Stomach smooth muscle (tissue), 2 donors: ENCODE data around the gene HADHA.

Source experiments
- H3K27ac ChIP-seq: one replicate; pipeline ENCODE4 v1.7.0; 2013; ENCODE audit warnings: mild to moderate bottlenecking, low read length, inconsistent platforms
- H3K27me3 ChIP-seq, 2 donors: one replicate each; pipeline ENCODE4 v1.7.0; 2013; ENCODE audit warnings: low read length in 2 of 2; ENCODE audit not compliant: insufficient read depth in 2 of 2, control insufficient read depth in 1 of 2
- H3K36me3 ChIP-seq, 2 donors: one replicate each; pipeline ENCODE4 v1.7.0; 2013; ENCODE audit warnings: low read length in 2 of 2; ENCODE audit not compliant: control insufficient read depth in 2 of 2, insufficient read depth in 2 of 2
- H3K4me1 ChIP-seq: one replicate; pipeline ENCODE4 v1.7.0; 2013; ENCODE audit warnings: low read length; ENCODE audit not compliant: control insufficient read depth, insufficient read depth
- H3K4me3 ChIP-seq, 2 donors: one replicate each; pipeline ENCODE4 v1.7.0; 2013; ENCODE audit warnings: low read length in 2 of 2
- H3K9ac ChIP-seq, 2 donors: one replicate each; pipeline ENCODE4 v1.7.0; 2013; ENCODE audit warnings: low read length in 2 of 2, mild to moderate bottlenecking in 1 of 2
- H3K9me3 ChIP-seq, 2 donors: one replicate each; pipeline ENCODE4 v1.7.0; 2013; ENCODE audit warnings: low read length in 2 of 2; ENCODE audit not compliant: control insufficient read depth in 2 of 2
- donor health status: healthy.
- donor health status: Pancreatic carcinoma.

Gene HADHA

GRCh38 chr2:26244309-26245230 is at the start of gene HADHA, which contains the start of gene HADHB:
Gene HADHA, minus strand, starts transcription at chr2:26244632. Its CDS starts 36 bp downstream, at chr2:26244596.
Gene HADHB, plus strand, starts transcription at chr2:26244939. Its CDS starts 9,316 bp downstream, at chr2:26254255.
- Histone ChIP-seq H3K9me3 (no peaks in the 10 kb centered on the region), H3K4me3 (peak within 1 kb of the TSS; percentile 96 to 99), H3K9ac (peak within 1 kb of the TSS; percentile 91 to 96), H3K27me3 (no peaks in the 10 kb centered on the region), H3K36me3 (no peaks in the 10 kb centered on the region), H3K4me1 (peaks cover 15% of the 10 kb centered on the region), H3K27ac (peak within 1 kb of the TSS; percentile 98)

- peaks cover 7 to 8% of the 10 kb centered on the region in 2 donors for H3K36me3 ChIP-seq
- H3K27ac ChIP-seq, result no peak overlapping the region
- H3K4me1 ChIP-seq, result no peaks in the 10 kb centered on the region
- H3K27me3 ChIP-seq, result no peaks in the 10 kb centered on the region
- no peak overlapping the region for H3K9ac ChIP-seq
- no peaks in the 10 kb centered on the region for H3K9me3 ChIP-seq
- no peak overlapping the region for H3K4me3 ChIP-seq
Observed at GRCh38 chr2:26292646-26293045, 48.2 kb upstream of the HADHA start.

GRCh38 chr2:26290001-26290400 is 45.6 kb upstream of the HADHA start:
- H3K27me3 ChIP-seq, result no peaks in the 10 kb centered on the region
- no peak overlapping the region for H3K4me3 ChIP-seq
- peaks cover 16 to 19% of the 10 kb centered on the region in 2 donors for H3K36me3 ChIP-seq
- no peaks in the 10 kb centered on the region for H3K9me3 ChIP-seq
- no peak overlapping the region for H3K27ac ChIP-seq
- H3K4me1 ChIP-seq, result no peaks in the 10 kb centered on the region
- no peak overlapping the region for H3K9ac ChIP-seq

GRCh38 chr2:26285931-26286330 is 41.5 kb upstream of the HADHA start:
- Histone ChIP-seq H3K36me3 (peaks cover 26 to 34% of the 10 kb centered on the region in 2 donors), H3K9me3 (no peaks in the 10 kb centered on the region), H3K9ac (no peak overlapping the region), H3K27ac (no peak overlapping the region), H3K4me1 (no peaks in the 10 kb centered on the region), H3K27me3 (no peaks in the 10 kb centered on the region), H3K4me3 (no peak overlapping the region)

GRCh38 chr2:26284132-26284531 is 39.7 kb upstream of the HADHA start:
- no peak overlapping the region for H3K27ac ChIP-seq
- H3K9me3 ChIP-seq, result no peaks in the 10 kb centered on the region
- no peak overlapping the region for H3K4me3 ChIP-seq
- H3K9ac ChIP-seq, result no peak overlapping the region
- no peaks in the 10 kb centered on the region for H3K4me1 ChIP-seq
- H3K36me3 ChIP-seq, result peaks cover 29 to 40% of the 10 kb centered on the region in 2 donors
- H3K27me3 ChIP-seq, result no peaks in the 10 kb centered on the region

- peaks cover 34 to 42% of the 10 kb centered on the region in 2 donors for H3K36me3 ChIP-seq
Observed at GRCh38 chr2:26283606-26284005, 39.2 kb upstream of the HADHA start.

GRCh38 chr2:26281226-26281625 is 36.8 kb upstream of the HADHA start:
- peaks cover 34 to 46% of the 10 kb centered on the region in 2 donors for H3K36me3 ChIP-seq
- no peaks in the 10 kb centered on the region for H3K4me1 ChIP-seq
- no peaks in the 10 kb centered on the region for H3K9me3 ChIP-seq
- no peaks in the 10 kb centered on the region for H3K27me3 ChIP-seq
- H3K27ac ChIP-seq, result no peak overlapping the region
- H3K4me3 ChIP-seq, result no peak overlapping the region
- H3K9ac ChIP-seq, result no peak overlapping the region

More at GRCh38 chr2:26283606-26284005, 39.2 kb upstream of the HADHA start:
- Histone ChIP-seq H3K4me3 (no peak overlapping the region), H3K27ac (no peak overlapping the region), H3K9me3 (no peaks in the 10 kb centered on the region), H3K4me1 (no peaks in the 10 kb centered on the region), H3K9ac (no peak overlapping the region), H3K27me3 (no peaks in the 10 kb centered on the region)

- Histone ChIP-seq H3K9ac (no peak overlapping the region), H3K4me3 (no peak overlapping the region), H3K36me3 (peaks cover 36 to 44% of the 10 kb centered on the region in 2 donors), H3K9me3 (no peaks in the 10 kb centered on the region), H3K4me1 (no peaks in the 10 kb centered on the region), H3K27ac (no peak overlapping the region), H3K27me3 (no peaks in the 10 kb centered on the region)
Observed at GRCh38 chr2:26279886-26280285, 35.5 kb upstream of the HADHA start.

GRCh38 chr2:26276484-26277227 is 32.2 kb upstream of the HADHA start:
- H3K9ac ChIP-seq, result no peak overlapping the region
- no peak overlapping the region for H3K4me3 ChIP-seq
- peaks cover 7% of the 10 kb centered on the region for H3K4me1 ChIP-seq
- H3K27me3 ChIP-seq, result no peaks in the 10 kb centered on the region
- peaks cover 31 to 35% of the 10 kb centered on the region in 2 donors for H3K36me3 ChIP-seq
- no peaks in the 10 kb centered on the region for H3K9me3 ChIP-seq
- H3K27ac ChIP-seq, result no peak overlapping the region

GRCh38 chr2:26274058-26274613 is 29.7 kb upstream of the HADHA start:
- Histone ChIP-seq H3K36me3 (peaks cover 19 to 23% of the 10 kb centered on the region in 2 donors), H3K27ac (peak overlapping the region; percentile 69), H3K4me1 (peaks cover 7% of the 10 kb centered on the region), H3K9ac (peak overlapping the region in 1 of 2 donors; percentile 32), H3K27me3 (no peaks in the 10 kb centered on the region), H3K4me3 (peak overlapping the region; percentile 10 to 37), H3K9me3 (no peaks in the 10 kb centered on the region)
